Adrenal gland (tissue), 12 donors: ENCODE data around the gene SCCPDH. TPM values are rescaled to one million over a fixed set of nuclear protein-coding genes. Genes with fewer than 3 reads are reported as not detected.

Source experiments
- DNase-seq, 7 donors: peaks; one replicate each; pipeline ENCODE4 v3.0.0-alpha.2; 2019 to 2020
- H3K27ac ChIP-seq, 5 donors: fragments of 200-600 bp; sonication (generic) in 4 of 5; 1 replicate in 3 of 5; 2 replicates in 2 of 5; pipeline versions ENCODE4 v1.5.1 to v1.8.0; 2016 to 2020; ENCODE audit warnings: mild to moderate bottlenecking in 1 of 5
- H3K27me3 ChIP-seq: fragments of 200-600 bp; 2 replicates; pipeline ENCODE4 v1.8.0; 2021
- H3K36me3 ChIP-seq, 2 donors: fragments of 200-600 bp; replicated peaks in 1 of 2; 1 replicate in 1 of 2; 2 replicates in 1 of 2; pipeline versions ENCODE4 v1.5.1 to v1.8.0; 2018 to 2022
- H3K4me1 ChIP-seq, 2 donors: fragments of 200-600 bp; replicated peaks in 1 of 2; 1 replicate in 1 of 2; 2 replicates in 1 of 2; pipeline versions ENCODE4 v1.5.1 to v1.8.0; 2018 to 2021
- H3K4me3 ChIP-seq, 4 donors: fragments of 200-600 bp; sonication (generic) in 3 of 4; one replicate each; pipeline ENCODE4 v1.5.1; 2016 to 2018
- H3K9me3 ChIP-seq, 3 donors: fragments of 200-600 bp; sonication (generic) in 1 of 3; replicated peaks in 1 of 3; 1 replicate in 2 of 3; 2 replicates in 1 of 3; pipeline versions ENCODE4 v1.5.1 to v1.8.0; 2016 to 2021
- POLR2A ChIP-seq, 2 donors: fragments of 450-650 bp; IDR thresholded peaks; one replicate each; pipeline ENCODE4 v1.6.1; 2017; ENCODE audit warnings: antibody characterized with exemption in 2 of 2, mild to moderate bottlenecking in 2 of 2, moderate library complexity in 1 of 2
- whole genome bisulfite sequencing, 4 donors: extraction: QIAGEN DNeasy Blood & Tissue Kit in 2 of 4; methylation state at CpG; one replicate each; pipeline versions ENCODE4 v1.1.5 to v1.1.7; 2013 to 2017; 5-methylcytosine and 5-hydroxymethylcytosine counted together
- intact Hi-C, 2 donors: fragments of 100-400 bp; cut with DNase I; formaldehyde crosslinking; loops; one replicate each; pipeline versions ENCODE4 v1.14.1 to v1.15.0; 2022 to 2023
- polyA plus RNA-seq, 3 donors: library from polyadenylated mRNA; stranded (reverse); fragments of 200-250 nt in 2 of 3; fragments of 350-450 nt in 1 of 3; fragmentation: Illumina TruSeq in 1 of 3; extraction: RNeasy Lipid Tissue Mini Kit (QIAGEN cat#74804) in 1 of 3; gene quantifications; one replicate each; pipeline ENCODE4 v1.2.3, GENCODE V29; 2013 to 2014
- total RNA-seq, 9 donors: library from RNA; depleted of rRNA in 4 of 9; stranded (reverse); fragments of >200 nt in 4 of 9; fragments of 120-200 nt in 1 of 9; fragmentation: NEBNext Ultra II Directional in 1 of 9; extraction: Animal tissue kit (Norgen Biotek cat#: 25700) in 1 of 9; gene quantifications; one replicate each; pipeline versions ENCODE4 v1.1.0 to v1.2.4, GENCODE V29; 2013 to 2023
- TF ChIP-seq, protein P1 (sequence below), 6 experiments: fragments of 450-650 bp in 4 of 6; fragments of 200-600 bp in 2 of 6; sonication (generic) in 1 of 6; IDR thresholded peaks; 1 replicate in 5 of 6; 2 replicates in 1 of 6; pipeline versions ENCODE4 v1.5.1 to v1.8.0; 2016 to 2021; ENCODE audit warnings: antibody characterized with exemption in 6 of 6, mild to moderate bottlenecking in 2 of 6, moderate library complexity in 1 of 6
- donor health status: healthy with polysubstance abuse.
- donor health status: Bipolar disorder and iron deficiency.
- donor health status: DM: yes; HTN: yes; CAD: no.
- donor health status: DM: no; HTN: no; CAD: no.
- donor health status: DM: no; HTN: no; CAD: no.
- donor health status: DM: yes; HTN: yes; CAD: no.

Gene SCCPDH
- total and polyA plus RNA-seq, 12 donors, result 12.0 to 180 (median 60.7) TPM

DNA sequence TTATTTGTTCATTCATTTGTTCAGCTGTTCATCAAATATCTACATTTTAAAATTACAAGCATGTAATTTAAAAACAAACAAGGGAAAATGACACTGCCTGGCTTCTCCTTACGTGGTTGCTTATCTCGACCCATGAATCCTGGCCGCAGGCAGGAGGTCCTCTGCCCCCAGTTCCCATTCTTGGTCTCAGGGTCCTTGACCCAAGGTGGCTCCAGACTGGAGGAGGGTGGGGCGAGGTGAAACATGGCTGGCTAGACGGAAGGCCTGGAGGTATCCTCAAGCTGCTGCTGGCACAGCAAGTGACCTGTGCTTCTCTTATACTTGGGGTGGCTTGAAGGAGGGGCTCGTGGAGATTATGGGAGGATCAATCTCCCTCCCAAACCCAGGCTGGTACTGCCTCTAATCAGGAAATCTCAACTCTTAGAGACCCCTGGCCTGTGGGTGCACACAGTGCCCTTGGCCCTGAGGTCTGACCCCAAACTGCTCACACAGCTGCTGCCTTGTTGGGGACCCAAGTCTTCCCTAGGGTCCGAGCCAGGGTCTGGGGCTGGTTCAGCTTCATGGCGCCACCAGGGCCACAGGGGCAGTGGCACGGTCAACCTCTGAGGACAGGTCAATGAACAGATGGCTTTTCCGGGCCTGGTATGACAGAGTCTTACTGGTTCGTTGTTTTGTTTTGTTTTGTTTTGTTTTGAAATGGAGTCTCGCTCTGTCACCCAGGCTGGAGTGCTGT is 63.7 kb downstream of the SCCPDH start:
- TF ChIP-seq POLR2A (IDR thresholded peaks at IDR 0.05), result no peak
- TF ChIP-seq, protein P1, sequence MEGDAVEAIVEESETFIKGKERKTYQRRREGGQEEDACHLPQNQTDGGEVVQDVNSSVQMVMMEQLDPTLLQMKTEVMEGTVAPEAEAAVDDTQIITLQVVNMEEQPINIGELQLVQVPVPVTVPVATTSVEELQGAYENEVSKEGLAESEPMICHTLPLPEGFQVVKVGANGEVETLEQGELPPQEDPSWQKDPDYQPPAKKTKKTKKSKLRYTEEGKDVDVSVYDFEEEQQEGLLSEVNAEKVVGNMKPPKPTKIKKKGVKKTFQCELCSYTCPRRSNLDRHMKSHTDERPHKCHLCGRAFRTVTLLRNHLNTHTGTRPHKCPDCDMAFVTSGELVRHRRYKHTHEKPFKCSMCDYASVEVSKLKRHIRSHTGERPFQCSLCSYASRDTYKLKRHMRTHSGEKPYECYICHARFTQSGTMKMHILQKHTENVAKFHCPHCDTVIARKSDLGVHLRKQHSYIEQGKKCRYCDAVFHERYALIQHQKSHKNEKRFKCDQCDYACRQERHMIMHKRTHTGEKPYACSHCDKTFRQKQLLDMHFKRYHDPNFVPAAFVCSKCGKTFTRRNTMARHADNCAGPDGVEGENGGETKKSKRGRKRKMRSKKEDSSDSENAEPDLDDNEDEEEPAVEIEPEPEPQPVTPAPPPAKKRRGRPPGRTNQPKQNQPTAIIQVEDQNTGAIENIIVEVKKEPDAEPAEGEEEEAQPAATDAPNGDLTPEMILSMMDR (IDR thresholded peaks at IDR 0.05), result no peak
- H3K36me3 ChIP-seq, result no peaks in the 10 kb centered on the region
- DNase-seq, result no peak
- intact Hi-C loops, result no loop called here
- H3K4me1 ChIP-seq, result peaks cover 3 to 5% of the 10 kb centered on the region in 2 donors
- H3K4me3 ChIP-seq, result no peak overlapping the region
- no peaks in the 10 kb centered on the region for H3K9me3 ChIP-seq
- no peak overlapping the region for H3K27ac ChIP-seq
- H3K27me3 ChIP-seq, result no peaks in the 10 kb centered on the region
- WGBS, 4 donors, result 64 to 76% (median 71%) methylated on average over 10 to 12 of the region's 12 CpGs

DNA sequence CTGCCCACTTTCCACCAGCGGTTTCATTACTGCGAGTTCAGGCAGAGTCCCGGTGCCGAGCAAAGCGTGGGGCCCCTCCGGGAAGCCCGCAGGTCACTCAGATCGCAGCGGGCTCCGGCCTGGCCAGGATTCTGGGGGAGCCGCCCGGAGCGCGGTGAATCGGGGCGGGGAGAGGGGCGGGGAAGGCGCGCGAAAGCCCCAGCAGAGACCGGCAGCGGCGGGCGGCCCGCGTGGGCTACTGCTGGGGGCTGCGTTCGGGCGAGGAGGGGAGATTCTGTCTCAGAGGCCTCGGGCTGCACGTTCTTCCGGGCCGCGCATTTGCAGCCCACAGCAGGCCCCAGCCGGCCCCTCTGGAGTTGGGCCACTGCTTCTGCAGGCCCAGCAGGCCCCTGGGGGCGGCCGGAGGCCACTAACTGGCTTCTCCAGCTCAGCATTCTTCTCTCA is 64.7 kb downstream of the SCCPDH start:
- intact Hi-C loops, result no loop called here
- H3K4me3 ChIP-seq, result peak overlapping the region in 2 of 4 donors; percentile 28 to 30
- TF ChIP-seq POLR2A (IDR thresholded peaks at IDR 0.05), result no peak
- TF ChIP-seq, protein P1 (IDR thresholded peaks at IDR 0.05), result no peak

DNA sequence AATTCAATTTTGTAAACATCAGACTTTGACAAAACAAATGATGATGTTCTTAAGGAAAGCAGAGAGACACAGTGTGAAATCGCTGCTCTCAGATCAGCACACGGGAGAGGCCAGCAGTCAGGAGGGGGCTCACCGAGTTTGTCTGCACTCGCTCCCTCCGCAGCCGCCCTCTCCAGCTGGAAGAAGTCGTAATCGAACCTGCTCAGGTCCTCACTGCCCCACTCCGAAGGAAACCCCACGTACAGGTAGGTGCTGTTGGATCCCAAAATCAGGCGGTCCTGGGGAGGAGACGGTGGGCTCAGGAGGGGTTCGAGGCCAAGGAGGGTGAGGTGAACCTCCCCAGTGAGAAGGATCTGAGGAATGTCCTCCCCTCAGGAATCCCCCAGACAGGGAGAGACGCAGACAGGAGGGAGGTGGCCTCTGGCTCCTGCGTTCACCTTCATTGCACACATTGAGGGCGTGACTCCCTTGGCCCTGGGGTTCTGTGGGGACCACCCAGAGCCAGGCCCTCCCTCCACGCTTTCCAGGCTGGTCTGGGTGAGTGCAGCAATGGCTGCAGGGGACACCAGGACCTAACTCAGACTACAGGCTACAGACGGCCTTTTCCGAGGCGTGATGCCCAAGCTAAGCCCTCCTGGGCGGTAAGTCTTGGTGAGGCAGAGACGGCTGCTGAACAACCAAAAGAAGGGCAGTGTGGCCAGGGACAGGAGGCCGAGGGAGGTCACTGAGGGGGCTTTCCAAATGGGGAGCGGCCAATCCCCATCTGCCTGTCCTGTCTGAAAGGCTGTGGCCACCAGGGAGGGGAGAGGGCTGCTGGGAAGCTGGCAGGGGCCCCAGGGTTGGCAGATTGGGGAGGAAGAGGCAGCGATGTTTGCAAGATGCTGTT is 65.5 kb downstream of the SCCPDH start:
- Histone ChIP-seq H3K27ac (no peak overlapping the region), H3K4me1 (peaks cover 3 to 5% of the 10 kb centered on the region in 2 donors), H3K9me3 (no peaks in the 10 kb centered on the region), H3K4me3 (no peak overlapping the region), H3K27me3 (no peaks in the 10 kb centered on the region), H3K36me3 (no peaks in the 10 kb centered on the region)
- intact Hi-C loops, result no loop called here
- no peak for TF ChIP-seq POLR2A (IDR thresholded peaks at IDR 0.05)
- TF ChIP-seq, protein P1 (IDR thresholded peaks at IDR 0.05), result no peak
- 81 to 88% (median 83%) methylated on average over 22 to 25 of the region's 25 CpGs for WGBS, 4 donors
- no peak for DNase-seq

More for the DNA sequence above, 64.7 kb downstream of the SCCPDH start:
- Histone ChIP-seq H3K27me3 (no peaks in the 10 kb centered on the region), H3K4me1 (peaks cover 3 to 5% of the 10 kb centered on the region in 2 donors), H3K27ac (no peak overlapping the region), H3K36me3 (no peaks in the 10 kb centered on the region), H3K9me3 (no peaks in the 10 kb centered on the region)
- WGBS, 4 donors, result 6 to 21% (median 8%) methylated on average over 11 to 37 of the region's 37 CpGs
- no peak for DNase-seq

DNA sequence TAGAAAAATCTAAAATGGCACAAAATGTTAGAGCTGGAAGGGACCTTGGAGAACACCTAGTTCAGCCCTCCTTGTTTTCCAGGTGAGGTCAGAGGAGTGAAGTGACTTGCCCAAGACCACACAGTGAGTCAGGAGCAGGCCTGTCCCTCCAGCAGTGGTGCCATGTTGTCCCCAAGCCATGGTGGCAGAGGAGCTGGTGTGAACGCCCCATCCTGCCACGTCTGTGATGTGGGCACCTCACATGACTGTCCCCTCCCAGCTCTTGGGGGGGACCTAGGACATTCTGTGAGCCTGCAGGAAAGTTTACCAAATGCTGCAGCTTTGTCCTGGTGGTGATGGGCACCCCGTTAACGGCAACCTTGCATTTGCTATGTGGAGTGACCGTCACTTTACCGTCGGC is 66.2 kb downstream of the SCCPDH start:
- no peaks in the 10 kb centered on the region for H3K9me3 ChIP-seq
- H3K27me3 ChIP-seq, result no peaks in the 10 kb centered on the region
- no peak for DNase-seq
- H3K4me3 ChIP-seq, result no peak overlapping the region
- intact Hi-C loops, result no loop called here
- peaks cover 3 to 5% of the 10 kb centered on the region in 2 donors for H3K4me1 ChIP-seq
- H3K27ac ChIP-seq, result no peak overlapping the region
- H3K36me3 ChIP-seq, result no peaks in the 10 kb centered on the region
- no peak for TF ChIP-seq POLR2A (IDR thresholded peaks at IDR 0.05)
- TF ChIP-seq, protein P1 (IDR thresholded peaks at IDR 0.05), result no peak
- WGBS, 4 donors, result 92 to 100% (median 96%) methylated on average over 5 to 7 of the region's 7 CpGs
